Measurements from ENCODE around the gene IL1R2.

GRCh38 chr2:102001767-102002142 lies 10.0 kb downstream of the IL1R2 start:
- TF ChIP-seq GATA2 (IDR thresholded peaks at IDR 0.05; ENCODE audit: low read depth, low read length) (no peak), GATA3 (IDR thresholded peaks at IDR 0.05; ENCODE audit: low read depth, low read length) (no peak)

All from SH-SY5Y (cell line).